ENCODE results near the gene LGR5. TPM values are rescaled to one million over a fixed set of nuclear protein-coding genes. Genes with fewer than 3 reads are reported as not detected.

LGR5 gene
- total and polyA plus RNA-seq, 2 of the 8 experiments (the other 6 are each of a cell fraction or from before 2014, with no cell fraction given), result 0.08 to 0.19 TPM

GRCh38 chr12:71587012-71587411 is 147.4 kb downstream of the LGR5 start (continued):
- no peak for TF ChIP-seq HDAC2 (IDR thresholded peaks at IDR 0.05; ENCODE audit: borderline replicate concordance in 1 of 2, low read depth in 2 of 2, low read length in 2 of 2)
- TF ChIP-seq ATF2 (IDR thresholded peaks at IDR 0.05; ENCODE audit: low read length), result no peak
- no peak for TF ChIP-seq CHD2 (IDR thresholded peaks at IDR 0.05; ENCODE audit: low read length)
- TF ChIP-seq RFX5 (IDR thresholded peaks at IDR 0.05; ENCODE audit: borderline replicate concordance, low read depth, low read length), result no peak
- no peak for TF ChIP-seq CHD7 (IDR thresholded peaks at IDR 0.05; ENCODE audit: insufficient replicate concordance, low read length)
- no peak for TF ChIP-seq TEAD4 (IDR thresholded peaks at IDR 0.05; ENCODE audit: low read depth, low read length)
- no peak for TF ChIP-seq POU5F1 (IDR thresholded peaks at IDR 0.05; ENCODE audit: low read depth, low read length)
- TF ChIP-seq ATF3 (IDR thresholded peaks at IDR 0.05; ENCODE audit: insufficient read depth, low read depth, low read length), result no peak
